Gastroesophageal sphincter (tissue), 4 donors: ENCODE results near the gene INPP5A. TPM values are rescaled to one million over a fixed set of nuclear protein-coding genes. Genes with fewer than 3 reads are reported as not detected.

Experiments used
- ATAC-seq: fragments of 150-250 bp; one replicate; pipeline ENCODE4 v1.9.1; 2016; ENCODE audit warnings: mild to moderate bottlenecking, moderate library complexity
- H3K27ac ChIP-seq, 4 donors: fragments of 200-600 bp; sonication (generic) in 3 of 4; 1 replicate in 3 of 4; 2 replicates in 1 of 4; pipeline ENCODE4 v1.5.1; 2016 to 2019
- H3K27me3 ChIP-seq: fragments of 200-600 bp; sonication (generic); one replicate; pipeline ENCODE4 v1.5.1; 2019
- H3K36me3 ChIP-seq, 2 donors: fragments of 200-600 bp; sonication (generic); one replicate each; pipeline ENCODE4 v1.5.1; 2019; ENCODE audit warnings: control low read depth in 1 of 2
- H3K4me1 ChIP-seq, 3 donors: fragments of 200-600 bp; sonication (generic); 1 replicate in 2 of 3; 2 replicates in 1 of 3; pipeline ENCODE4 v1.5.1; 2016 to 2019; ENCODE audit warnings: control low read depth in 2 of 3
- H3K4me3 ChIP-seq, 2 donors: fragments of 200-600 bp; sonication (generic); one replicate each; pipeline ENCODE4 v1.5.1; 2019; ENCODE audit warnings: mild to moderate bottlenecking in 1 of 2, moderate library complexity in 1 of 2
- H3K9me3 ChIP-seq, 3 donors: fragments of 200-600 bp; sonication (generic); one replicate each; pipeline ENCODE4 v1.5.1; 2017 to 2019; ENCODE audit warnings: control low read depth in 2 of 3
- CTCF ChIP-seq, 4 experiments: fragments of 200-600 bp in 2 of 4; fragments of 450-650 bp in 2 of 4; sonication (generic) in 1 of 4; IDR thresholded peaks; one replicate each; pipeline ENCODE4 v1.5.1; 2017 to 2019; ENCODE audit warnings: antibody characterized with exemption in 4 of 4, mild to moderate bottlenecking in 2 of 4, moderate library complexity in 2 of 4
- EP300 ChIP-seq: sonication (generic); formaldehyde crosslinking; IDR thresholded peaks from one replicate; pipeline ENCODE4 v1.6.1; 2017; ENCODE audit warnings: antibody characterized with exemption, mild to moderate bottlenecking
- POLR2A ChIP-seq, 2 donors: fragments of 450-650 bp; IDR thresholded peaks; one replicate each; pipeline ENCODE4 v1.6.1; 2017; ENCODE audit warnings: antibody characterized with exemption in 2 of 2, mild to moderate bottlenecking in 2 of 2, moderate library complexity in 1 of 2
- POLR2AphosphoS5 ChIP-seq: sonication (generic); formaldehyde crosslinking; IDR thresholded peaks from one replicate; pipeline ENCODE4 v1.6.1; 2017; ENCODE audit warnings: antibody characterized with exemption
- WGBS, 2 donors: methylation state at CpG; one replicate each; pipeline ENCODE4 v1.1.5; 2018; ENCODE audit warnings: low coverage in 1 of 2; 5-methylcytosine and 5-hydroxymethylcytosine counted together
- total RNA-seq, 4 donors: library from RNA; depleted of rRNA; stranded (reverse); fragments of >200 nt; gene quantifications; one replicate each; pipeline ENCODE4 v1.1.0, GENCODE V29; 2016

INPP5A gene
- total RNA-seq, 4 donors from 2014 or later, result 111 to 288 (median 215) TPM

- Histone ChIP-seq H3K27ac (peak overlapping the region in 2 of 4 donors; percentile 71 to 77), H3K4me3 (no peak overlapping the region), H3K27me3 (no peaks in the 10 kb centered on the region), H3K4me1 (peaks cover 8 to 97% (median 35%) of the 10 kb centered on the region in 3 donors), H3K36me3 (no peaks in the 10 kb centered on the region), H3K9me3 (peaks cover 0 to 5% (median 0%) of the 10 kb centered on the region in 3 donors)
- ATAC-seq, result no peak
- WGBS, 2 donors, result 87% methylated on average over 1 of the region's 1 CpG; no CpG with 5 or more reads in 1 of the 2 donors
- no peak for TF ChIP-seq POLR2A (IDR thresholded peaks at IDR 0.05)
- TF ChIP-seq EP300, result no peak
- TF ChIP-seq POLR2AphosphoS5, result no peak
- TF ChIP-seq CTCF (IDR thresholded peaks at IDR 0.05), result no peak
Measured at GRCh38 chr10:132601567-132601966, 64.0 kb downstream of the INPP5A start.

GRCh38 chr10:132602614-132603013 is 65.0 kb downstream of the INPP5A start:
- peaks cover 0 to 5% (median 0%) of the 10 kb centered on the region in 3 donors for H3K9me3 ChIP-seq
- no peak for ATAC-seq
- no peaks in the 10 kb centered on the region for H3K27me3 ChIP-seq
- no peaks in the 10 kb centered on the region for H3K36me3 ChIP-seq
- peak overlapping the region; percentile 41 to 77 (median 66) for H3K27ac ChIP-seq
- no peak overlapping the region for H3K4me3 ChIP-seq
- 87% methylated on average over 6 of the region's 6 CpGs; no CpG with 5 or more reads in 1 of the 2 donors for WGBS, 2 donors
- peaks cover 8 to 97% (median 38%) of the 10 kb centered on the region in 3 donors for H3K4me1 ChIP-seq
- TF ChIP-seq EP300 (no peak), CTCF (IDR thresholded peaks at IDR 0.05) (no peak), POLR2AphosphoS5 (no peak), POLR2A (IDR thresholded peaks at IDR 0.05) (no peak)

- H3K27me3 ChIP-seq, result no peaks in the 10 kb centered on the region
- H3K4me1 ChIP-seq, result peaks cover 8 to 97% (median 47%) of the 10 kb centered on the region in 3 donors
- H3K4me3 ChIP-seq, result no peak overlapping the region
- TF ChIP-seq EP300, result no peak
- TF ChIP-seq POLR2A (IDR thresholded peaks at IDR 0.05), result no peak
- peak overlapping the region; percentile 16 to 77 (median 66) for H3K27ac ChIP-seq
- no peak for ATAC-seq
- peaks cover 0 to 5% (median 0%) of the 10 kb centered on the region in 3 donors for H3K9me3 ChIP-seq
- 85 to 90% methylated on average over 9 to 22 of the region's 30 CpGs for WGBS, 2 donors
- H3K36me3 ChIP-seq, result no peaks in the 10 kb centered on the region
Measured at GRCh38 chr10:132603851-132604533, 66.4 kb downstream of the INPP5A start.

DNA sequence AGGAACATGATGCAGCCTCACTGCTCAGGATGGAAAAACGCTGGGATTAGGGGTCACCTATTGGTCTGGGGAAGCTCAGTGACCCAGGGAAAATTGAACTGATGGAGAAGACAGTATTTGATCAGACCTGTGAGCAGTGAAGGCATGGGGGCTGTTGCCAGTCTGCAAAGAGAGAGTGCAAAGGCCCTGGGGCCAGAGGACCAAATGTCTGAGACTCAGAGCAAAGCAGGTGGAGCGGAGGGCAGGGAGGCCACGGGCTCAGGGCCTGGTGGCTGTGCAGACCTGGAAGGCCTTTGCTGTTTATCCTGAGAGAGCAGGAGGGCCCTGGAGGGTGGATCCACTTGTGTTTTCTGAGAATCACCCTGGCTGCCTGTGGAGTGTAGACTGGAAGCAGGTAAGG is 67.1 kb downstream of the INPP5A start:
- no peak for ATAC-seq
- peaks cover 0 to 5% (median 0%) of the 10 kb centered on the region in 3 donors for H3K9me3 ChIP-seq
- H3K27ac ChIP-seq, result peak overlapping the region in 3 of 4 donors; percentile 41 to 77 (median 71)
- H3K4me3 ChIP-seq, result no peak overlapping the region
- peaks cover 8 to 97% (median 47%) of the 10 kb centered on the region in 3 donors for H3K4me1 ChIP-seq
- TF ChIP-seq CTCF (IDR thresholded peaks at IDR 0.05) (no peak), EP300 (no peak), POLR2A (IDR thresholded peaks at IDR 0.05) (no peak), POLR2AphosphoS5 (no peak)
- no peaks in the 10 kb centered on the region for H3K36me3 ChIP-seq
- no peaks in the 10 kb centered on the region for H3K27me3 ChIP-seq
- WGBS, 2 donors, result 96 to 100% methylated on average over 2 to 3 of the region's 3 CpGs

DNA sequence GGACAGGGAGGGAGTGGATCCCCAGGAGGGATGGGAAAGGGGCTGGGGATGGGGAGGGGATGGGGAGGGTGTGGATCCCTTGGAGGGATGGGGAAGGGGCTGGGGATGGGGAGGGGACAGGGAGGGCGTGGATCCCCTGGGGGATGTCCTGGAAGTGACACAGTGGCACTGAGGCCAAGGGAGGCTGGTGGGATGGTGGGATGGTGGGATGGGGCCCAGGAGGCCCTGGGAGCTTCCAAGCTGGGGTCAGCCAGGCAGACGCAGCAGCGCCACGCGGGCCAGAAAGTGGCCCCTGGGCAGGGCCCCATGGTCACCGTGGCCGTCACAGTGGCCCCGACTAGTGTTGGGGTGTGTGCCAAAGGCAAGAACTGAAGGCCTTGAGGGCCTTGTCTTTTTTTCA is 67.8 kb downstream of the INPP5A start:
- no peak for ATAC-seq
- Histone ChIP-seq H3K27ac (peak overlapping the region in 3 of 4 donors; percentile 41 to 77 (median 71)), H3K27me3 (no peaks in the 10 kb centered on the region), H3K36me3 (peaks cover 0 to 7% of the 10 kb centered on the region in 2 donors), H3K9me3 (peaks cover 0 to 2% (median 0%) of the 10 kb centered on the region in 3 donors), H3K4me1 (peaks cover 8 to 97% (median 47%) of the 10 kb centered on the region in 3 donors), H3K4me3 (no peak overlapping the region)
- 93% methylated on average over 6 of the region's 8 CpGs; no CpG with 5 or more reads in 1 of the 2 donors for WGBS, 2 donors
- TF ChIP-seq POLR2AphosphoS5, result no peak
- TF ChIP-seq POLR2A (IDR thresholded peaks at IDR 0.05), result no peak
- no peak for TF ChIP-seq CTCF (IDR thresholded peaks at IDR 0.05)
- no peak for TF ChIP-seq EP300
